ACC112 (cell line): ENCODE measurements around the gene MCC.

ENCODE experiments used
- H2AFZ ChIP-seq: fragments of 200-600 bp; sonication (generic); one replicate; pipeline ENCODE4 v1.6.0; 2017; ENCODE audit warnings: antibody characterized with exemption, low read length; ENCODE audit not compliant: unreplicated experiment
- H3K27ac ChIP-seq: fragments of 200-600 bp; sonication (generic); 2 replicates; pipeline ENCODE4 v1.5.1; 2014; ENCODE audit warnings: low read depth, mild to moderate bottlenecking, antibody characterized with exemption, low read length, moderate library complexity
- H3K27me3 ChIP-seq: fragments of 200-600 bp; sonication (generic); 2 replicates; pipeline ENCODE4 v1.6.1; 2014; ENCODE audit warnings: mild to moderate bottlenecking, antibody characterized with exemption, low read length, moderate library complexity, mixed read lengths; ENCODE audit not compliant: insufficient read depth
- H3K36me3 ChIP-seq: fragments of 200-600 bp; sonication (generic); 2 replicates; pipeline ENCODE4 v1.6.1; 2016; ENCODE audit warnings: mild to moderate bottlenecking, antibody characterized with exemption, low read length, moderate library complexity, mixed read lengths; ENCODE audit not compliant: insufficient read depth
- H3K4me1 ChIP-seq: fragments of 200-600 bp; sonication (generic); one replicate; pipeline ENCODE4 v1.6.1; 2016; ENCODE audit warnings: low read length, mixed read lengths; ENCODE audit not compliant: insufficient read depth, unreplicated experiment, control insufficient read depth
- H3K4me3 ChIP-seq: fragments of 200-600 bp; sonication (generic); 2 replicates; pipeline ENCODE4 v1.5.1; 2014; ENCODE audit warnings: mild to moderate bottlenecking, low read depth, low read length
- H3K79me2 ChIP-seq: fragments of 200-600 bp; sonication (generic); one replicate; pipeline ENCODE4 v1.6.0; 2016; ENCODE audit warnings: low read length; ENCODE audit not compliant: control insufficient read depth, unreplicated experiment, insufficient read depth

The MCC gene

GRCh38 chr5:113487781-113488644, at the start of gene MCC:
MCC (minus strand) TSS chr5:113488453.
- Histone ChIP-seq H3K27ac (peak within 1 kb of the TSS; percentile 54), H3K4me3 (peak within 1 kb of the TSS; percentile 83), H3K79me2 (no peaks in the 10 kb centered on the region), H2AFZ (peak within 1 kb of the TSS; percentile 76), H3K4me1 (peaks cover 12% of the 10 kb centered on the region), H3K36me3 (no peaks in the 10 kb centered on the region), H3K27me3 (no peaks in the 10 kb centered on the region)

- Histone ChIP-seq H3K4me3 (no peak overlapping the region), H3K79me2 (peaks cover 13% of the 10 kb centered on the region), H3K36me3 (peaks cover 51% of the 10 kb centered on the region), H2AFZ (no peak overlapping the region), H3K27ac (no peak overlapping the region), H3K27me3 (no peaks in the 10 kb centered on the region), H3K4me1 (peaks cover 9% of the 10 kb centered on the region)
Measured at GRCh38 chr5:113531481-113532159, 43.4 kb upstream of the MCC start.

- Histone ChIP-seq H3K4me1 (peaks cover 21% of the 10 kb centered on the region), H3K27ac (no peak overlapping the region), H2AFZ (no peak overlapping the region), H3K27me3 (no peaks in the 10 kb centered on the region), H3K36me3 (peaks cover 33% of the 10 kb centered on the region), H3K79me2 (peaks cover 22% of the 10 kb centered on the region), H3K4me3 (no peak overlapping the region)
Measured at GRCh38 chr5:113527746-113528145, 39.5 kb upstream of the MCC start.

GRCh38 chr5:113526421-113526820, 38.2 kb upstream of the MCC start:
- no peak overlapping the region for H2AFZ ChIP-seq
- H3K36me3 ChIP-seq = peaks cover 21% of the 10 kb centered on the region
- H3K4me1 ChIP-seq = peaks cover 21% of the 10 kb centered on the region
- no peak overlapping the region for H3K27ac ChIP-seq
- peak overlapping the region; percentile 31; the same call in 1 of the 2 replicates for H3K4me3 ChIP-seq
- no peaks in the 10 kb centered on the region for H3K27me3 ChIP-seq
- H3K79me2 ChIP-seq = peaks cover 28% of the 10 kb centered on the region

GRCh38 chr5:113524927-113525326, 36.7 kb upstream of the MCC start:
- Histone ChIP-seq H3K27me3 (no peaks in the 10 kb centered on the region), H3K4me3 (no peak overlapping the region), H3K36me3 (0 out of 2 replicates have a peak, but pooled peaks cover 7% of the 10 kb centered on the region), H3K79me2 (peaks cover 36% of the 10 kb centered on the region), H3K4me1 (peaks cover 25% of the 10 kb centered on the region), H2AFZ (no peak overlapping the region), H3K27ac (no peak overlapping the region)

GRCh38 chr5:113523168-113523567, 34.9 kb upstream of the MCC start:
- no peak overlapping the region for H2AFZ ChIP-seq
- peaks cover 21% of the 10 kb centered on the region for H3K4me1 ChIP-seq
- peaks cover 29% of the 10 kb centered on the region for H3K79me2 ChIP-seq
- no peaks in the 10 kb centered on the region for H3K27me3 ChIP-seq
- H3K36me3 ChIP-seq = 0 out of 2 replicates have a peak, but pooled peaks cover 3% of the 10 kb centered on the region
- no peak overlapping the region for H3K4me3 ChIP-seq
- no peak overlapping the region for H3K27ac ChIP-seq

- Histone ChIP-seq H3K27me3 (no peaks in the 10 kb centered on the region), H3K79me2 (peaks cover 33% of the 10 kb centered on the region), H2AFZ (no peak overlapping the region), H3K36me3 (no peaks in the 10 kb centered on the region), H3K27ac (peak overlapping the region; percentile 3; the same call in 1 of the 2 replicates), H3K4me3 (no peak overlapping the region), H3K4me1 (peaks cover 21% of the 10 kb centered on the region)
Measured at GRCh38 chr5:113520899-113521298, 32.6 kb upstream of the MCC start.

- no peaks in the 10 kb centered on the region for H3K27me3 ChIP-seq
- H3K27ac ChIP-seq = peak overlapping the region; percentile 46
- peaks cover 37% of the 10 kb centered on the region for H3K79me2 ChIP-seq
- H3K4me3 ChIP-seq = no peak overlapping the region
- H3K36me3 ChIP-seq = no peaks in the 10 kb centered on the region
- peaks cover 21% of the 10 kb centered on the region for H3K4me1 ChIP-seq
- H2AFZ ChIP-seq = no peak overlapping the region
Measured at GRCh38 chr5:113520429-113520828, 32.2 kb upstream of the MCC start.

- H3K27me3 ChIP-seq = no peaks in the 10 kb centered on the region
- H3K36me3 ChIP-seq = no peaks in the 10 kb centered on the region
- no peak overlapping the region for H2AFZ ChIP-seq
- H3K4me3 ChIP-seq = no peak overlapping the region
- H3K79me2 ChIP-seq = peaks cover 41% of the 10 kb centered on the region
- no peak overlapping the region for H3K27ac ChIP-seq
- H3K4me1 ChIP-seq = peaks cover 14% of the 10 kb centered on the region
Measured at GRCh38 chr5:113519412-113519811, 31.2 kb upstream of the MCC start.

- H3K4me1 ChIP-seq = peaks cover 14% of the 10 kb centered on the region
- H3K36me3 ChIP-seq = no peaks in the 10 kb centered on the region
- H3K4me3 ChIP-seq = no peak overlapping the region
- no peaks in the 10 kb centered on the region for H3K27me3 ChIP-seq
- peaks cover 46% of the 10 kb centered on the region for H3K79me2 ChIP-seq
- no peak overlapping the region for H2AFZ ChIP-seq
- H3K27ac ChIP-seq = no peak overlapping the region
Measured at GRCh38 chr5:113518884-113519283, 30.6 kb upstream of the MCC start.
